HCT116 (cell line): ENCODE results near the gene PCDHA7.

ENCODE experiments used
- CTCF ChIP-seq, 3 experiments: fragments of 200-600 bp in 1 of 3; sonication (generic) in 1 of 3; IDR thresholded peaks in 2 of 3; conservative IDR thresholded peaks in 1 of 3; 2 replicates each; pipeline ENCODE4 v1.5.1; 2012 to 2017; ENCODE audit warnings: low read depth in 2 of 3, low read length in 2 of 3, antibody characterized with exemption in 1 of 3, borderline replicate concordance in 1 of 3, control low read depth in 1 of 3, mild to moderate bottlenecking in 1 of 3, mixed read lengths in 1 of 3, mixed run types in 1 of 3, moderate library complexity in 1 of 3; ENCODE audit not compliant: insufficient read depth in 1 of 3
- EZH2 ChIP-seq: fragments of 200-600 bp; sonication (generic); IDR thresholded peaks from 2 replicates; pipeline ENCODE4 v1.6.1; 2017; ENCODE audit warnings: antibody characterized with exemption, mixed run types
- EZH2phosphoT487 ChIP-seq: fragments of 200-600 bp; IDR thresholded peaks from 2 replicates; pipeline ENCODE4 v1.6.1; 2018; ENCODE audit warnings: antibody characterized with exemption, borderline replicate concordance
- POLR2A ChIP-seq: IDR thresholded peaks from 2 replicates; pipeline ENCODE4 v1.7.0; 2011; ENCODE audit warnings: borderline replicate concordance; ENCODE audit not compliant: insufficient read depth, insufficient read length; ENCODE audit errors: extremely low read depth
- POLR2AphosphoS5 ChIP-seq: IDR thresholded peaks from 2 replicates; pipeline ENCODE4 v1.6.1; 2011; ENCODE audit warnings: mild to moderate bottlenecking, low read depth, low read length, moderate library complexity
- REST ChIP-seq: IDR thresholded peaks from 2 replicates; pipeline ENCODE4 v1.6.1; 2012; ENCODE audit warnings: low read depth
- SIN3A ChIP-seq: IDR thresholded peaks from 2 replicates; pipeline ENCODE4 v1.6.1; 2012; ENCODE audit warnings: low read depth
- SP1 ChIP-seq: IDR thresholded peaks from 2 replicates; pipeline ENCODE4 v1.6.1; 2012; ENCODE audit warnings: low read depth
- SRF ChIP-seq: IDR thresholded peaks from 2 replicates; pipeline ENCODE4 v1.6.1; 2012; ENCODE audit warnings: low read depth
- TCF7L2 ChIP-seq: IDR thresholded peaks from 2 replicates; pipeline ENCODE4 v1.7.0; 2011; ENCODE audit warnings: borderline replicate concordance, inconsistent platforms; ENCODE audit not compliant: insufficient read depth, insufficient read length; ENCODE audit errors: extremely low read depth
- YY1 ChIP-seq: IDR thresholded peaks from 2 replicates; pipeline ENCODE4 v1.6.1; 2011; ENCODE audit warnings: low read length, low read depth, moderate library complexity, mild to moderate bottlenecking; ENCODE audit not compliant: insufficient replicate concordance; ENCODE audit errors: extremely low read depth
- TF ChIP-seq, protein P1 (sequence below): IDR thresholded peaks from 2 replicates; pipeline ENCODE4 v1.6.1; 2011; ENCODE audit warnings: mild to moderate bottlenecking, low read length, moderate library complexity; ENCODE audit not compliant: insufficient replicate concordance; ENCODE audit errors: extremely low read depth
- TF ChIP-seq, protein P2 (sequence below): IDR thresholded peaks from 2 replicates; pipeline ENCODE4 v1.6.1; 2012
- TF ChIP-seq, protein P3 (sequence below): IDR thresholded peaks from 2 replicates; pipeline ENCODE4 v1.6.1; 2012

DNA sequence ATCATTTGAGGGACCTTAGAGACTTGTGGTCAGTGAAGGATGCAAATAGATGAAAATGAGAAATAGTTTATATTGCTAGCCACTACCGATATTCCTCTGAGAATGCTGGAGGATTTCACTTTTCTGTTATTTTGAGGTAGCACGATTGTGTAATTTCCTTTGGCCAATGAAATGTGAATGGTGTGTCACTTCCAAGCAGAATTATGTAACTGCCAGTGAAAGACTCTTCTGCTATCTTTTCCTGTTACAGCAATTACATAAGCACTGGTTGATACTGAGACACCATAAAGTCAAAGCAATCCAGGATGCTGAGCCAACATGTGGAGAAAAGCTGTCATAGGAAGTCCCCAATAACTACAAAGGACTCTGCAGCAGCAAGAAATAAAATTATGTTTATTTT lies 43.0 kb upstream of the PCDHA7 start:
- no peak for TF ChIP-seq CTCF (IDR thresholded peaks at IDR 0.05 in 2 of 3, conservative IDR thresholded peaks at IDR 0.05 in 1 of 3; ENCODE audit: borderline replicate concordance in 1 of 3, insufficient read depth in 1 of 3, low read depth in 2 of 3, low read length in 2 of 3)
- no peak for TF ChIP-seq TCF7L2
- TF ChIP-seq, protein P1, sequence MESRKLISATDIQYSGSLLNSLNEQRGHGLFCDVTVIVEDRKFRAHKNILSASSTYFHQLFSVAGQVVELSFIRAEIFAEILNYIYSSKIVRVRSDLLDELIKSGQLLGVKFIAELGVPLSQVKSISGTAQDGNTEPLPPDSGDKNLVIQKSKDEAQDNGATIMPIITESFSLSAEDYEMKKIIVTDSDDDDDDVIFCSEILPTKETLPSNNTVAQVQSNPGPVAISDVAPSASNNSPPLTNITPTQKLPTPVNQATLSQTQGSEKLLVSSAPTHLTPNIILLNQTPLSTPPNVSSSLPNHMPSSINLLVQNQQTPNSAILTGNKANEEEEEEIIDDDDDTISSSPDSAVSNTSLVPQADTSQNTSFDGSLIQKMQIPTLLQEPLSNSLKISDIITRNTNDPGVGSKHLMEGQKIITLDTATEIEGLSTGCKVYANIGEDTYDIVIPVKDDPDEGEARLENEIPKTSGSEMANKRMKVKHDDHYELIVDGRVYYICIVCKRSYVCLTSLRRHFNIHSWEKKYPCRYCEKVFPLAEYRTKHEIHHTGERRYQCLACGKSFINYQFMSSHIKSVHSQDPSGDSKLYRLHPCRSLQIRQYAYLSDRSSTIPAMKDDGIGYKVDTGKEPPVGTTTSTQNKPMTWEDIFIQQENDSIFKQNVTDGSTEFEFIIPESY = no peak
- no peak for TF ChIP-seq EZH2
- TF ChIP-seq POLR2A = no peak
- TF ChIP-seq POLR2AphosphoS5 = no peak
- no peak for TF ChIP-seq REST
- no peak for TF ChIP-seq EZH2phosphoT487
- TF ChIP-seq SIN3A = no peak
- TF ChIP-seq, protein P2, sequence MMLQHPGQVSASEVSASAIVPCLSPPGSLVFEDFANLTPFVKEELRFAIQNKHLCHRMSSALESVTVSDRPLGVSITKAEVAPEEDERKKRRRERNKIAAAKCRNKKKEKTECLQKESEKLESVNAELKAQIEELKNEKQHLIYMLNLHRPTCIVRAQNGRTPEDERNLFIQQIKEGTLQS = no peak
- no peak for TF ChIP-seq SRF
- TF ChIP-seq YY1 = no peak
- TF ChIP-seq, protein P3, sequence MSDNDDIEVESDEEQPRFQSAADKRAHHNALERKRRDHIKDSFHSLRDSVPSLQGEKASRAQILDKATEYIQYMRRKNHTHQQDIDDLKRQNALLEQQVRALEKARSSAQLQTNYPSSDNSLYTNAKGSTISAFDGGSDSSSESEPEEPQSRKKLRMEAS = no peak
- no peak for TF ChIP-seq SP1
